Ovary (tissue), 9 donors: ENCODE measurements around the gene CP. TPM values are rescaled to one million over a fixed set of nuclear protein-coding genes. Genes with fewer than 3 reads are reported as not detected.

ENCODE experiments used
- DNase-seq, 5 donors: peaks; one replicate each; pipeline ENCODE4 v3.0.0-alpha.2; 2019 to 2020
- H3K27ac ChIP-seq, 2 donors: fragments of 200-600 bp; one replicate each; pipeline versions ENCODE4 v1.5.1 to v1.8.0; 2019 to 2022
- H3K27me3 ChIP-seq: fragments of 200-600 bp; one replicate; pipeline ENCODE4 v1.8.0; 2022
- H3K36me3 ChIP-seq: fragments of 200-600 bp; sonication (generic); one replicate; pipeline ENCODE4 v1.5.1; 2019
- H3K4me1 ChIP-seq: one replicate; pipeline ENCODE4 v1.8.1; 2013; ENCODE audit warnings: mild to moderate bottlenecking, moderate library complexity; ENCODE audit not compliant: insufficient read depth
- H3K4me3 ChIP-seq: fragments of 200-600 bp; sonication (generic); one replicate; pipeline ENCODE4 v1.5.1; 2017
- H3K9me3 ChIP-seq, 2 donors: fragments of 200-600 bp in 1 of 2; sonication (generic) in 1 of 2; one replicate each; pipeline versions ENCODE4 v1.5.1 to v1.8.1; 2013 to 2019; ENCODE audit warnings: mild to moderate bottlenecking in 1 of 2, moderate library complexity in 1 of 2
- EP300 ChIP-seq: sonication (generic); formaldehyde crosslinking; IDR thresholded peaks from one replicate; pipeline ENCODE4 v1.6.1; 2017; ENCODE audit warnings: antibody characterized with exemption
- POLR2A ChIP-seq: fragments of 450-650 bp; IDR thresholded peaks from one replicate; pipeline ENCODE4 v1.6.1; 2017; ENCODE audit warnings: antibody characterized with exemption, mild to moderate bottlenecking, moderate library complexity
- WGBS, 3 donors: extraction: QIAGEN DNeasy Blood & Tissue Kit in 1 of 3; methylation state at CpG; one replicate each; pipeline versions ENCODE4 v1.1.5 to v1.1.7; 2013 to 2017; 5-methylcytosine and 5-hydroxymethylcytosine counted together
- intact Hi-C, 4 donors: fragments of 100-400 bp; cut with DNase I; formaldehyde crosslinking; loops; one replicate each; pipeline versions ENCODE4 v1.11.0 to v1.15.1; 2022 to 2023
- polyA plus RNA-seq, 2 donors: library from polyadenylated mRNA; stranded (reverse); fragments of 200-250 nt in 1 of 2; fragments of 350-450 nt in 1 of 2; fragmentation: Illumina TruSeq in 1 of 2; extraction: RNeasy Lipid Tissue Mini Kit (QIAGEN cat#74804) in 1 of 2; gene quantifications; one replicate each; pipeline ENCODE4 v1.2.3, GENCODE V29; 2013 to 2014
- total RNA-seq, 7 donors: library from RNA; depleted of rRNA in 2 of 7; stranded (reverse); fragments of >200 nt in 2 of 7; fragmentation: NEBNext Ultra II Directional in 3 of 7; extraction: Animal tissue kit (Norgen Biotek cat#: 25700) in 3 of 7; gene quantifications; one replicate each; pipeline versions ENCODE4 v1.1.0 to v1.2.4, GENCODE V29; 2016 to 2023
- TF ChIP-seq, protein P1 (sequence below), 3 donors: fragments of 450-650 bp in 2 of 3; fragments of 200-600 bp in 1 of 3; IDR thresholded peaks; one replicate each; pipeline versions ENCODE4 v1.5.1 to v1.8.0; 2016 to 2022; ENCODE audit warnings: antibody characterized with exemption in 3 of 3, mild to moderate bottlenecking in 1 of 3
- donor health status: DM: no; HTN: no; CAD: no; lungs with moderate emphysema.
- donor health status: DM: no; HTN: no; CAD: no.
- donor health status: Bipolar disorder and iron deficiency.
- donor health status: DM: yes; HTN: yes; CAD: no.
- donor health status: DM: no; HTN: no; CAD: no.
- donor health status: DM: yes; HTN: yes; CAD: no.

Gene CP
- total and polyA plus RNA-seq, 9 donors = 0.40 to 90.3 (median 3.1) TPM

DNA sequence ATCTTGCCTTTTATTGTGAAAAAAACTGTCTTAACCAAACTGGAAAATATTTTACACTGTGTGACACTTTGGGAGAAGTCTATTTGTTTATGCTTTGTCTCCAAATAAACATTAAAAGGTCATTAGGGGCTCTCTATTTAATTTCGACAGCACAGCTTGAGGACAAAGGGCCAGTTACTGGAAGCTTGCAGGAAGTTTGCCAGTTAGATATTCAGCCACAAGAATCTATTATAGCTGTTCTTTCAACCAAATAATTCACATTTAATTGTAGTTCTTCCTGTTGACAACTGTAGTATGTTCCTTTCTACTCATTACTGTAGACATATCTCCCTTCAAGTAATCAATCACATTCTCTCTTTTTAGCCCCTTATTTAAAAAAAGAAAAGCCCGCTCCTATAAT is 6.1 kb downstream of the CP start:
- intact Hi-C loops = no loop called here
- Histone ChIP-seq H3K27ac (no peak overlapping the region), H3K9me3 (no peaks in the 10 kb centered on the region), H3K4me3 (no peak overlapping the region), H3K4me1 (no peaks in the 10 kb centered on the region), H3K36me3 (no peaks in the 10 kb centered on the region), H3K27me3 (no peaks in the 10 kb centered on the region)
- WGBS, 3 donors = 82 to 85% (median 84%) methylated on average over 2 of the region's 2 CpGs
- DNase-seq = no peak
- TF ChIP-seq EP300 (no peak), POLR2A (no peak)
- TF ChIP-seq, protein P1, sequence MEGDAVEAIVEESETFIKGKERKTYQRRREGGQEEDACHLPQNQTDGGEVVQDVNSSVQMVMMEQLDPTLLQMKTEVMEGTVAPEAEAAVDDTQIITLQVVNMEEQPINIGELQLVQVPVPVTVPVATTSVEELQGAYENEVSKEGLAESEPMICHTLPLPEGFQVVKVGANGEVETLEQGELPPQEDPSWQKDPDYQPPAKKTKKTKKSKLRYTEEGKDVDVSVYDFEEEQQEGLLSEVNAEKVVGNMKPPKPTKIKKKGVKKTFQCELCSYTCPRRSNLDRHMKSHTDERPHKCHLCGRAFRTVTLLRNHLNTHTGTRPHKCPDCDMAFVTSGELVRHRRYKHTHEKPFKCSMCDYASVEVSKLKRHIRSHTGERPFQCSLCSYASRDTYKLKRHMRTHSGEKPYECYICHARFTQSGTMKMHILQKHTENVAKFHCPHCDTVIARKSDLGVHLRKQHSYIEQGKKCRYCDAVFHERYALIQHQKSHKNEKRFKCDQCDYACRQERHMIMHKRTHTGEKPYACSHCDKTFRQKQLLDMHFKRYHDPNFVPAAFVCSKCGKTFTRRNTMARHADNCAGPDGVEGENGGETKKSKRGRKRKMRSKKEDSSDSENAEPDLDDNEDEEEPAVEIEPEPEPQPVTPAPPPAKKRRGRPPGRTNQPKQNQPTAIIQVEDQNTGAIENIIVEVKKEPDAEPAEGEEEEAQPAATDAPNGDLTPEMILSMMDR (IDR thresholded peaks at IDR 0.05) = no peak

DNA sequence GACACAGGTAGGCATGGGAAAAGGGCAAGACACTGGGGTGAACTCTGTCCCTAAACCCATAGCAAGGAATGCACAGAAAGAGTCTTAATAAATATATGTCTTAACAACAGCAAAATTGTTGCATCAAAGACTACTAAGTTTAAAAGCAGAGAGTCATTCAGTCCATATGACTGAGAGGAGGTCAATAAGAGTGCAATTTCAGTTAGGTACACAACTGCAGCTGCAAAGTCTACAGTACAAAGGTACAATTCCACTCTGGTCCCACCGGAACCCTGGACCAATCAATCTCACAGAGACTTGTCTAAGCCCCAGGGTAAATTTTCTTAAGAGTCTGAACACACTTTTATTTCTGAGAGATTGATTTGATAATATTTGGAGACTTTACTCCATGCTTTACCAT is 6.9 kb downstream of the CP start:
- Histone ChIP-seq H3K4me3 (no peak overlapping the region), H3K27me3 (no peaks in the 10 kb centered on the region), H3K36me3 (no peaks in the 10 kb centered on the region), H3K9me3 (no peaks in the 10 kb centered on the region), H3K27ac (no peak overlapping the region), H3K4me1 (no peaks in the 10 kb centered on the region)
- no peak for DNase-seq
- WGBS, 3 donors = 84 to 94% (median 93%) methylated on average over 1 of the region's 1 CpG
- intact Hi-C loops = no loop called here
- TF ChIP-seq EP300 (no peak), POLR2A (no peak)
- TF ChIP-seq, protein P1 (IDR thresholded peaks at IDR 0.05) = no peak

GRCh38 chr3:149212386-149212785 is 9.2 kb downstream of the CP start:
- Histone ChIP-seq H3K9me3 (no peaks in the 10 kb centered on the region), H3K4me3 (no peak overlapping the region), H3K4me1 (no peaks in the 10 kb centered on the region), H3K27ac (no peak overlapping the region), H3K36me3 (no peaks in the 10 kb centered on the region), H3K27me3 (no peaks in the 10 kb centered on the region)
- TF ChIP-seq POLR2A (no peak), EP300 (no peak)
- TF ChIP-seq, protein P1 (IDR thresholded peaks at IDR 0.05) = no peak
- WGBS, 3 donors = 67 to 86% (median 78%) methylated on average over 1 of the region's 1 CpG
- intact Hi-C loops = no loop called here
- no peak for DNase-seq

DNA sequence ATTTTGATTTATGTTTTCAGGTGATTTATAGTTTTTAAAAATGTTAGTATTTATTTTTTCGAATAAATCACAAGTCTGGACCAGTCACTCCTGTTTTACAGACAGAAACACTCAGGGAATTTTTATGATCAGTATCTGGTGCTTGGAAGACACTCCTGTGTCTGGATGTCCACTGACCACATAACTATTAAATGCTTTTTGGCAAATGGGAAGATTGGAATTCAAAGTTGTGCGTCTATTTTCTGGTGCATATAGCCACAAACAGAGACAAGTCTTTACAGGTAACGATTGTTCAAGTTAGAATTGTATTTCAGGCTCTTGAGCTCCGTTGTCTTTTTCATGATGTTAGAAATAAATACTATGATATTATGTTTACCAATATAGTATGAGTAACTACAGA is 12.2 kb downstream of the CP start:
- no peaks in the 10 kb centered on the region for H3K36me3 ChIP-seq
- intact Hi-C loops = no loop called here
- H3K4me3 ChIP-seq = no peak overlapping the region
- TF ChIP-seq, protein P1 (IDR thresholded peaks at IDR 0.05) = no peak
- TF ChIP-seq EP300 (no peak), POLR2A (no peak)
- no peak for DNase-seq
- H3K9me3 ChIP-seq = no peaks in the 10 kb centered on the region
- H3K27ac ChIP-seq = no peak overlapping the region
- no peaks in the 10 kb centered on the region for H3K27me3 ChIP-seq
- H3K4me1 ChIP-seq = no peaks in the 10 kb centered on the region
- 87 to 91% (median 90%) methylated on average over 4 of the region's 4 CpGs for WGBS, 3 donors

- Histone ChIP-seq H3K4me1 (no peaks in the 10 kb centered on the region), H3K4me3 (no peak overlapping the region), H3K9me3 (no peaks in the 10 kb centered on the region), H3K27ac (no peak overlapping the region), H3K36me3 (no peaks in the 10 kb centered on the region), H3K27me3 (no peaks in the 10 kb centered on the region)
- intact Hi-C loops = no loop called here
- WGBS, 3 donors = 88 to 96% (median 93%) methylated on average over 2 of the region's 2 CpGs
- DNase-seq = no peak
- TF ChIP-seq EP300 (no peak), POLR2A (no peak)
- TF ChIP-seq, protein P1 (IDR thresholded peaks at IDR 0.05) = no peak
Measured at GRCh38 chr3:149207475-149207874, 14.2 kb downstream of the CP start.
